ENCODE results near the gene LDLRAD2. TPM values are rescaled to one million over a fixed set of nuclear protein-coding genes. Genes with fewer than 3 reads are reported as not detected.
"Not testable (repeated sequence)": the region's sequence is repeated elsewhere in the genome, so short reads cannot be mapped to it uniquely, and the experiment has no call there.

LDLRAD2 gene
- total RNA-seq, 1 donor from 2014 or later = not detected

DNA sequence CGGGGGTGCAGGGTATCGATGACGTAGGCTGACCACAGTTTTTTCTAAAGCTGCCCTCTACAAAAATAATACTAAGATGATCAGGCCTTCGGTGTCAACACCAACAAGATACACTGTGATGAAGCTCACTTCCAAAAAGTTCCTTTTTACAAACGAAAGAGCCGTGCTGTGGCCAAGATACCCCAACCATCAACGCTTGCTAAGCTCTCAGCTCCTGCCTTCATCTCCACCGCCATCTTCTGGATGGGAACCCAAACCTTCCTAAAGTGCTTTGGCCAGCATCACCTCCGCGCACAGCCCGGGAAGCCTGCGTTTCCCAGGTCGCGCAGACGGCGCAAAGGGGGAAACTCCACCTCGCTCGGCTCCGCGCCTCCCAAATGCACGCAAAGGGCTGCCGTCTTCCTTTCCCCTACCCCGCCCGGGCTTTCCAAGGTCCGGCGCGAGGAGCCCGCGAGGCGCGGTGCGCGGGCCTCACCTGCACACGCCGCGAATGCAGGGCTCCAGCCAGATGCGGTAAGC is 29.7 kb upstream of the LDLRAD2 start:
- ATAC-seq (ENCODE audit: poor library complexity) (peak; percentile 43), DNase-seq (no peak)
- intact Hi-C loops (cut with DNase I) = no loop called here

- intact Hi-C loops (cut with DNase I) = no loop called here
- ATAC-seq (ENCODE audit: poor library complexity) (peak; percentile 98), DNase-seq (peak; percentile 98)
These were observed 29.0 kb upstream of the LDLRAD2 start, which contains the start of gene USP48 for GRCh38 chr1:21782868-21783678. Gene USP48, minus strand, starts transcription at chr1:21783149. Its CDS starts 192 bp downstream, at chr1:21782957.

- intact Hi-C loops (cut with DNase I) = no loop called here
- ATAC-seq (ENCODE audit: poor library complexity) (no peak), DNase-seq (no peak)
These were observed 28.1 kb upstream of the LDLRAD2 start for GRCh38 chr1:21783679-21784603.

GRCh38 chr1:21785764-21786163 is 26.3 kb upstream of the LDLRAD2 start:
- intact Hi-C loops (cut with DNase I); ATAC-seq (ENCODE audit: poor library complexity); DNase-seq: not testable (repeated sequence)

- intact Hi-C loops (cut with DNase I) = no loop called here
- ATAC-seq (ENCODE audit: poor library complexity) = no peak
- DNase-seq = no peak
These were observed 25.4 kb upstream of the LDLRAD2 start for GRCh38 chr1:21786640-21787039.

GRCh38 chr1:21793104-21793503 is 19.0 kb upstream of the LDLRAD2 start:
- ATAC-seq (ENCODE audit: poor library complexity) = no peak
- intact Hi-C loops (cut with DNase I) = no loop called here
- DNase-seq = no peak

- ATAC-seq (ENCODE audit: poor library complexity) (no peak), DNase-seq (no peak)
- intact Hi-C loops (cut with DNase I) = no loop called here
These were observed 17.4 kb upstream of the LDLRAD2 start for GRCh38 chr1:21794656-21795055.

GRCh38 chr1:21795075-21795474 is 17.0 kb upstream of the LDLRAD2 start:
- no peak for ATAC-seq (ENCODE audit: poor library complexity)
- DNase-seq = no peak
- intact Hi-C loops (cut with DNase I) = no loop called here

- no peak for ATAC-seq (ENCODE audit: poor library complexity)
- no peak for DNase-seq
- intact Hi-C loops (cut with DNase I) = no loop called here
These were observed 12.3 kb upstream of the LDLRAD2 start for GRCh38 chr1:21799730-21800129.

- no peak for DNase-seq
- ATAC-seq (ENCODE audit: poor library complexity) = no peak
- intact Hi-C loops (cut with DNase I) = no loop called here
These were observed 11.0 kb upstream of the LDLRAD2 start for GRCh38 chr1:21801100-21801499.

DNA sequence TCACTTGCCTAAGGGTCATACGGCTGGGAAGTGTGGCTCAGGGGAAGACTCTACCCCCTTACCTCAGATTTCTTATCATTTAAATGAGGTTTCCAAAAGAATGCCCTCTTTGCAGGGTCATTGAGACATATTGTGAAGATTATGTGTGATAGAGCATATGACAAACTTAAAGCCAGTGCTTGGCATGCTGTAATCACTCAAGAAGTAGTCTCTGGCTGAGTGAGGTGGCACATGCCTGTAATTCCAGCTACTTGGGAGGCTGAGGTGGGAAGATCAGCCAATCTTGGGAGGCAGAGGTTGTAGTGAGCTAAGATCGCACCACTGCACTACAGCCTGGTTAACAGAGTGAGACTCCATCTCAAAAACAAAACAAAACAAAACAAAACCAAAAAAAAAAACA is 7.5 kb upstream of the LDLRAD2 start:
- intact Hi-C loops (cut with DNase I) = no loop called here
- DNase-seq (no peak), ATAC-seq (ENCODE audit: poor library complexity) (no peak)

DNA sequence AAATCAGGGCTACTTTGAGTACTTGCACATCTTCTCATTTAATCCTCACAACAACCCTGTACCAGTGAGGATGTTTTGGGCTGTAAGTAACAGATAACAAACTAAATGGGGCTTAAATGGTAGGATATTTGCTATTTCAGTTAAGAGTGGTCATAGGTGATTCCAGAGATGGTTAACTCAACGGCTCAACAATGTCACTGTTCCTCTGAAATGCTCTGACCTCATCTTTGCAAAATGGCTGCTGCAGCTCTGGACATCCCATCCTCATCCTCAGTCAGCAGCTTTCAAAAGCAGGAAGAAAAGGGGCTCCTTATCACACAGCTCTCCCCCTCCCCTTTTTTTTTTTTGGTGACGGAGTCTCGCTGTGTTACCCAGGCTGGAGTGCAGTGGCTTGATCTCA is 1.5 kb downstream of the LDLRAD2 start:
- intact Hi-C loops (cut with DNase I) = no loop called here
- DNase-seq = no peak

GRCh38 chr1:21814241-21814918 is 2.3 kb downstream of the LDLRAD2 start:
- ATAC-seq (ENCODE audit: poor library complexity) (peak; percentile 49), DNase-seq (peak; percentile 49)

More for the DNA sequence above, 1.5 kb downstream of the LDLRAD2 start:
- ATAC-seq (ENCODE audit: poor library complexity) = no peak

DNA sequence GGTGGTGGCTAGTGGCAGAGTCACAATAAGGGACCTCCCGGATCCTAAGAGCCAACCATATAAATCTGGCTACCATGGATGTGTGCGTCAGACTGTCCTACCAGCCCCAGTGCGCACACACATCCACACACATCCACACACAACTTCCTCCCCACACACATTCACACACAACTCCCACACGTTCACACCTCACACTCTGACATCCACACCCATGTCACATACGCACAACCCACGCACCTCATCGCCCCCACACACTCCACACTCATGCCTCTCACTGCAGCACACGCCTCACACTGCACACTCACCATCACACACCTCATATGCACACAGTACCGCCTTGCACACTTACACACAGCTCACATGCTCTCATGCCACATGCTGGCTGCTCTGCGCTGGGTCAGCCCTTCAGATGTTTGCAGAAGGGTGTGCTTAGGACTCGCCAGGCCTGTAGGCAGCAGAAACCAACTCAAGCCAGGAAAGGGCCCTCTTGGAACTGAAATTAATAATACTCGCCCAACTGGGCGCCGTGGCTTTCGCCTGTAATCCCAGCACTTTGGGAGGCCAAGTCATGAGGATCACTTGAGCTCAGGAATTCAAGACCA is 3.0 kb downstream of the LDLRAD2 start:
- DNase-seq (no peak), ATAC-seq (ENCODE audit: poor library complexity) (no peak)
- intact Hi-C loops (cut with DNase I) = no loop called here

More at GRCh38 chr1:21814241-21814918, 2.3 kb downstream of the LDLRAD2 start:
- intact Hi-C loops (cut with DNase I) = no loop called here

DNA sequence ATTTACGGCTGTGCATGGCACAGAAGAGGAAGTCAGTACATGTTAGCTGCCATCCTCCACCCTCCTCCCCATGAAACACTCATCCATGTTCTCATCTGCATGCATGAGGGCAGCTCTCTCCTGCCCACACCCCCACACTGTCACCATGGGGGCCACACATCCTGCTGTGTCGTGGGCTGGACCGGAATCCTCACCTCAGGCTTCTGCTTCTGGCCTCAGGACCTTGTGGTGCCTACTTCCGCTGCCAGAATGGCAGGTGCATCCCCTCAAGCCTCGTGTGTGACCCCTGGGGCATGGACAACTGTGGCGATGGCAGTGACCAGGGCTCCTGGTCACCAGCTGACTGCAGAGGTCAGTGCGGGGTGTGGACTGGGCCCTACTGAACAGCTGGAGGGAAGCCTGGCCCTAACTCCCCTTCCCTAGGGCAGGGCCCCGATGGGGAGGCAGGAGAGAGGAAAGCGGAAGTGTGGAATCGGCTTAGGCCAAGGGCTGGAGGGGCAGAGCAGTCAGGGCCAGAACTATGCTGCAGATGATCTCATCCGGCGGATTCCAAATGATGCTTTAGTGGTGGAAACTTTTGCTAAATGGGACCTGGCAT is 3.8 kb downstream of the LDLRAD2 start:
- intact Hi-C loops (cut with DNase I) = no loop called here
- DNase-seq (peak; percentile 45), ATAC-seq (ENCODE audit: poor library complexity) (peak; percentile 16)

- DNase-seq (no peak), ATAC-seq (ENCODE audit: poor library complexity) (no peak)
- intact Hi-C loops (cut with DNase I) = no loop called here
These were observed 4.7 kb downstream of the LDLRAD2 start for GRCh38 chr1:21816602-21817302.

- ATAC-seq (ENCODE audit: poor library complexity) (no peak), DNase-seq (peak; percentile 59)
- intact Hi-C loops (cut with DNase I) = no loop called here
These were observed 6.6 kb downstream of the LDLRAD2 start for GRCh38 chr1:21818656-21819055.

Measured in Right ventricle myocardium superior (tissue), 1 donor.